ENCODE measurements around the gene RNF8. TPM values are rescaled to one million over a fixed set of nuclear protein-coding genes. Genes with fewer than 3 reads are reported as not detected.

The RNF8 gene
- total and polyA plus RNA-seq, 2 of the 4 experiments (the other 2 are of a cell fraction) = 16.5 to 17.9 TPM

DNA sequence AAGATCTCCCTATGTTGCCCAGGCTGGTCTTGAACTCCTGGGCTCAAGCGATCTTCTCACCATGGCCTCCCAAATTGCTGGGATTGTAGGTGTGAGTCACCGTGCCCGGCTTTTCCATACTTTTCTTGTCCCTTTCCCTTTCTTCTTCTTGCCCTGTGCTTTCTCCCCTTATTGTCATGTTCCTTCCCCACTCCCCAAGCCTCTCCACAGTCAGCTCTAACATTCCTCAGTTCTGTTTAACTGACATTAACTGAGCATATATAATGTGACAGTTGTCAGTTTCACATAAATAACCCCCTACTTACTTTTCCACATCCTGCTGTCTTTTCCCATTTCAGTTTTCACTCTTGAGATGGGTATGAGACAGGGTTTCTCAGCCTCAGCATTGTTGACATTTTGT lies 9.5 kb upstream of the RNF8 start:
- H2AK9ac ChIP-seq (replicated peaks; ENCODE audit: low read depth, low read length, poor library complexity) = no peak overlapping the region
- BruUV-seq (replicated peaks) = no TSS peak
- no peak overlapping the region for H2BK120ac ChIP-seq (ENCODE audit: low read depth, low read length)
- H3K14ac ChIP-seq (replicated peaks; ENCODE audit: low read depth, low read length) = no peak overlapping the region
- in situ Hi-C loops (cut with MboI; ENCODE audit: low sequenced_read_pairs) (no loop called here), dilution Hi-C loops (cut with HindIII; ENCODE audit: low sequenced_read_pairs, unreplicated experiment) (no loop called here), intact Hi-C loops (cut with micrococcal nuclease) (no loop called here)
- TF ChIP-seq CEBPB (IDR thresholded peaks at IDR 0.05; ENCODE audit: low read depth, low read length) (no peak), CHD1 (IDR thresholded peaks at IDR 0.05; ENCODE audit: low read depth, low read length) (no peak), MXI1 (IDR thresholded peaks at IDR 0.05; ENCODE audit: borderline replicate concordance, low read depth, low read length) (no peak), MAFK (IDR thresholded peaks at IDR 0.05; ENCODE audit: low read depth, low read length) (no peak), RCOR1 (IDR thresholded peaks at IDR 0.05; ENCODE audit: insufficient replicate concordance, low read length) (no peak), NFE2L2 (IDR thresholded peaks at IDR 0.05; ENCODE audit: low read depth, low read length) (no peak), RFX5 (IDR thresholded peaks at IDR 0.05; ENCODE audit: low read depth, low read length) (no peak), MAZ (IDR thresholded peaks at IDR 0.05; ENCODE audit: borderline replicate concordance, low read depth, low read length) (no peak), POLR2A (IDR thresholded peaks at IDR 0.05; ENCODE audit: low read depth, low read length) (no peak), FOS (IDR thresholded peaks at IDR 0.05; ENCODE audit: low read depth, low read length) (no peak), BHLHE40 (IDR thresholded peaks at IDR 0.05; ENCODE audit: low read depth, low read length) (no peak), RAD21 (IDR thresholded peaks at IDR 0.05; ENCODE audit: low read length) (no peak), SMC3 (IDR thresholded peaks at IDR 0.05; ENCODE audit: low read depth, low read length) (no peak)
- TF ChIP-seq, protein P1, sequence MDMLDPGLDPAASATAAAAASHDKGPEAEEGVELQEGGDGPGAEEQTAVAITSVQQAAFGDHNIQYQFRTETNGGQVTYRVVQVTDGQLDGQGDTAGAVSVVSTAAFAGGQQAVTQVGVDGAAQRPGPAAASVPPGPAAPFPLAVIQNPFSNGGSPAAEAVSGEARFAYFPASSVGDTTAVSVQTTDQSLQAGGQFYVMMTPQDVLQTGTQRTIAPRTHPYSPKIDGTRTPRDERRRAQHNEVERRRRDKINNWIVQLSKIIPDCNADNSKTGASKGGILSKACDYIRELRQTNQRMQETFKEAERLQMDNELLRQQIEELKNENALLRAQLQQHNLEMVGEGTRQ (IDR thresholded peaks at IDR 0.05; ENCODE audit: low read depth, low read length) = no peak
- TF ChIP-seq, protein P2, sequence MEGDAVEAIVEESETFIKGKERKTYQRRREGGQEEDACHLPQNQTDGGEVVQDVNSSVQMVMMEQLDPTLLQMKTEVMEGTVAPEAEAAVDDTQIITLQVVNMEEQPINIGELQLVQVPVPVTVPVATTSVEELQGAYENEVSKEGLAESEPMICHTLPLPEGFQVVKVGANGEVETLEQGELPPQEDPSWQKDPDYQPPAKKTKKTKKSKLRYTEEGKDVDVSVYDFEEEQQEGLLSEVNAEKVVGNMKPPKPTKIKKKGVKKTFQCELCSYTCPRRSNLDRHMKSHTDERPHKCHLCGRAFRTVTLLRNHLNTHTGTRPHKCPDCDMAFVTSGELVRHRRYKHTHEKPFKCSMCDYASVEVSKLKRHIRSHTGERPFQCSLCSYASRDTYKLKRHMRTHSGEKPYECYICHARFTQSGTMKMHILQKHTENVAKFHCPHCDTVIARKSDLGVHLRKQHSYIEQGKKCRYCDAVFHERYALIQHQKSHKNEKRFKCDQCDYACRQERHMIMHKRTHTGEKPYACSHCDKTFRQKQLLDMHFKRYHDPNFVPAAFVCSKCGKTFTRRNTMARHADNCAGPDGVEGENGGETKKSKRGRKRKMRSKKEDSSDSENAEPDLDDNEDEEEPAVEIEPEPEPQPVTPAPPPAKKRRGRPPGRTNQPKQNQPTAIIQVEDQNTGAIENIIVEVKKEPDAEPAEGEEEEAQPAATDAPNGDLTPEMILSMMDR (conservative IDR thresholded peaks at IDR 0.05; ENCODE audit: low read depth, low read length) = no peak
- TF ChIP-seq, protein P3, sequence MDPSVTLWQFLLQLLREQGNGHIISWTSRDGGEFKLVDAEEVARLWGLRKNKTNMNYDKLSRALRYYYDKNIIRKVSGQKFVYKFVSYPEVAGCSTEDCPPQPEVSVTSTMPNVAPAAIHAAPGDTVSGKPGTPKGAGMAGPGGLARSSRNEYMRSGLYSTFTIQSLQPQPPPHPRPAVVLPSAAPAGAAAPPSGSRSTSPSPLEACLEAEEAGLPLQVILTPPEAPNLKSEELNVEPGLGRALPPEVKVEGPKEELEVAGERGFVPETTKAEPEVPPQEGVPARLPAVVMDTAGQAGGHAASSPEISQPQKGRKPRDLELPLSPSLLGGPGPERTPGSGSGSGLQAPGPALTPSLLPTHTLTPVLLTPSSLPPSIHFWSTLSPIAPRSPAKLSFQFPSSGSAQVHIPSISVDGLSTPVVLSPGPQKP (IDR thresholded peaks at IDR 0.05; ENCODE audit: borderline replicate concordance, low read depth, low read length) = no peak
- no peak overlapping the region for H4K5ac ChIP-seq (ENCODE audit: low read depth, low read length)
- CTCF ChIA-PET = no interaction called here
- H4K8ac ChIP-seq (ENCODE audit: low read depth in 2 of 2, low read length in 2 of 2) = no peak overlapping the region
- no peaks in the 10 kb centered on the region for H3K9me3 ChIP-seq (ENCODE audit: control insufficient read depth, insufficient read depth, low read length)
- ATAC-seq (ENCODE audit: low read depth) (no peak), DNase-seq (no peak)
- H2BK20ac ChIP-seq (ENCODE audit: low read depth, low read length) = no peak overlapping the region
- H3K18ac ChIP-seq (ENCODE audit: low read depth, low read length) = no peak overlapping the region
- no peak overlapping the region for H3K56ac ChIP-seq (ENCODE audit: extremely low read depth, insufficient read depth, low read length)
- no peak overlapping the region for H3K4me2 ChIP-seq (ENCODE audit: low read depth, low read length)
- no peak overlapping the region for H2BK15ac ChIP-seq (ENCODE audit: low read depth, low read length)
- WGBS, 2 experiments (ENCODE audit: extremely low coverage in 2 of 2, insufficient read length in 1 of 2) = 80% methylated on average over 1 of the region's 3 CpGs; no CpG with 5 or more reads in 1 of the 2 experiments
- H3K9me1 ChIP-seq (ENCODE audit: insufficient read depth, low read length) = peaks cover 3% of the 10 kb centered on the region
- H3K9ac ChIP-seq (ENCODE audit: low read depth, low read length) = no peak overlapping the region
- no peak overlapping the region for H2AFZ ChIP-seq (replicated peaks; ENCODE audit: low read length, poor library complexity)
- H3K23ac ChIP-seq (ENCODE audit: low read depth, low read length) = no peak overlapping the region
- POLR2A ChIA-PET (ENCODE audit: unreplicated experiment) = no interaction called here
- no peaks in the 10 kb centered on the region for H3K36me3 ChIP-seq (ENCODE audit: control insufficient read depth, insufficient read depth, low read length)
- H4K91ac ChIP-seq (ENCODE audit: insufficient read depth, low read depth, low read length) = no peak overlapping the region
- H2BK5ac ChIP-seq (ENCODE audit: low read depth, low read length, poor library complexity, severe bottlenecking) = no peak overlapping the region
- H4K20me1 ChIP-seq (ENCODE audit: insufficient read depth, low read length) = 0 out of 2 replicates have a peak, but pooled peaks cover 4% of the 10 kb centered on the region
- no peak overlapping the region for H3K4me3 ChIP-seq (ENCODE audit: insufficient read depth, low read depth, low read length)
- no peaks in the 10 kb centered on the region for H3K79me1 ChIP-seq (ENCODE audit: low read depth in 1 of 2, low read length in 2 of 2)
- H3K4ac ChIP-seq (ENCODE audit: low read depth, low read length) = no peak overlapping the region
- H3K27me3 ChIP-seq (ENCODE audit: control insufficient read depth, insufficient read depth, low read length) = peaks cover 2% of the 10 kb centered on the region; the same call in 1 of the 2 replicates
- no peak overlapping the region for H2AK5ac ChIP-seq (ENCODE audit: low read depth, low read length)
- peaks cover 5% of the 10 kb centered on the region for H3K4me1 ChIP-seq (ENCODE audit: control insufficient read depth, insufficient read depth, low read length)
- H3K27ac ChIP-seq (ENCODE audit: insufficient read depth, low read length) = no peak overlapping the region

Data from IMR-90 (cell line).